Smooth muscle cell (in vitro differentiated cells): ENCODE results near the gene ANO7. TPM values are rescaled to one million over a fixed set of nuclear protein-coding genes. Genes with fewer than 3 reads are reported as not detected.
A peak's percentile ranks its signal among the peaks of the same experiment; 100 is the strongest.

Experiments
- DNase-seq: peaks from one replicate; lab custom pipeline; 2025; ENCODE audit not compliant: unreplicated experiment; lab: John Stamatoyannopoulos, UW
- H2AFZ ChIP-seq: fragments of 200-600 bp; sonication (generic); 2 replicates; pipeline ENCODE4 v1.6.0; 2016; ENCODE audit warnings: antibody characterized with exemption, low read depth, mild to moderate bottlenecking
- H3F3A ChIP-seq: fragments of 200-600 bp; sonication (generic); 2 replicates; pipeline ENCODE4 v1.6.0; 2017; ENCODE audit warnings: antibody characterized with exemption, low read depth
- H3K27ac ChIP-seq: fragments of 200-600 bp; sonication (generic); 2 replicates; pipeline ENCODE4 v1.5.1; 2016; ENCODE audit warnings: low read depth, mild to moderate bottlenecking
- H3K27me3 ChIP-seq: fragments of 200-600 bp; sonication (generic); 2 replicates; pipeline ENCODE4 v1.6.1; 2016; ENCODE audit warnings: low read depth, mild to moderate bottlenecking
- H3K36me3 ChIP-seq: fragments of 200-600 bp; sonication (generic); 2 replicates; pipeline ENCODE4 v1.5.1; 2016; ENCODE audit warnings: low read depth
- H3K4me1 ChIP-seq: fragments of 200-600 bp; sonication (generic); 2 replicates; pipeline ENCODE4 v1.5.1; 2016; ENCODE audit warnings: low read depth
- H3K4me2 ChIP-seq: fragments of 200-600 bp; sonication (generic); 2 replicates; pipeline ENCODE4 v1.6.0; 2016; ENCODE audit warnings: mild to moderate bottlenecking
- H3K4me3 ChIP-seq: fragments of 200-600 bp; sonication (generic); 2 replicates; pipeline ENCODE4 v1.5.1; 2016; ENCODE audit warnings: mild to moderate bottlenecking
- H3K79me2 ChIP-seq: fragments of 200-600 bp; sonication (generic); 2 replicates; pipeline ENCODE4 v1.6.0; 2016; ENCODE audit warnings: low read depth, mild to moderate bottlenecking
- H3K9ac ChIP-seq: fragments of 200-600 bp; sonication (generic); 2 replicates; pipeline ENCODE4 v1.6.0; 2016; ENCODE audit warnings: low read depth
- H3K9me3 ChIP-seq: fragments of 200-600 bp; sonication (generic); replicated peaks from 2 replicates; pipeline ENCODE4 v1.5.1; 2016; ENCODE audit warnings: low read depth
- H4K20me1 ChIP-seq: fragments of 200-600 bp; sonication (generic); 2 replicates; pipeline ENCODE4 v1.6.0; 2016; ENCODE audit warnings: low read depth
- CTCF ChIP-seq: fragments of 200-600 bp; sonication (generic); IDR thresholded peaks from 2 replicates; pipeline ENCODE4 v1.5.1; 2017; ENCODE audit warnings: borderline replicate concordance, mild to moderate bottlenecking, antibody characterized with exemption; ENCODE audit not compliant: insufficient read depth, poor library complexity, severe bottlenecking
- WGBS: methylation state at CpG from one replicate; pipeline ENCODE4 v1.1.7; 2016; ENCODE audit warnings: low lambda C conversion rate; 5-methylcytosine and 5-hydroxymethylcytosine counted together
- polyA plus RNA-seq: library from polyadenylated mRNA; unstranded; fragments of >200 nt; fragmentation: Nextera tagmentation; extraction: Ambion mirVana; gene quantifications from 2 replicates; pipeline ENCODE4 v1.2.1, GENCODE V29; 2016
- total RNA-seq: library from RNA; depleted of rRNA; stranded (reverse); fragments of >200 nt; gene quantifications from 2 replicates; pipeline ENCODE4 v1.2.3, GENCODE V29; 2014

The ANO7 gene
- total and polyA plus RNA-seq, 2 experiments from 2014 or later: 1.3 to 1.4 TPM

DNA sequence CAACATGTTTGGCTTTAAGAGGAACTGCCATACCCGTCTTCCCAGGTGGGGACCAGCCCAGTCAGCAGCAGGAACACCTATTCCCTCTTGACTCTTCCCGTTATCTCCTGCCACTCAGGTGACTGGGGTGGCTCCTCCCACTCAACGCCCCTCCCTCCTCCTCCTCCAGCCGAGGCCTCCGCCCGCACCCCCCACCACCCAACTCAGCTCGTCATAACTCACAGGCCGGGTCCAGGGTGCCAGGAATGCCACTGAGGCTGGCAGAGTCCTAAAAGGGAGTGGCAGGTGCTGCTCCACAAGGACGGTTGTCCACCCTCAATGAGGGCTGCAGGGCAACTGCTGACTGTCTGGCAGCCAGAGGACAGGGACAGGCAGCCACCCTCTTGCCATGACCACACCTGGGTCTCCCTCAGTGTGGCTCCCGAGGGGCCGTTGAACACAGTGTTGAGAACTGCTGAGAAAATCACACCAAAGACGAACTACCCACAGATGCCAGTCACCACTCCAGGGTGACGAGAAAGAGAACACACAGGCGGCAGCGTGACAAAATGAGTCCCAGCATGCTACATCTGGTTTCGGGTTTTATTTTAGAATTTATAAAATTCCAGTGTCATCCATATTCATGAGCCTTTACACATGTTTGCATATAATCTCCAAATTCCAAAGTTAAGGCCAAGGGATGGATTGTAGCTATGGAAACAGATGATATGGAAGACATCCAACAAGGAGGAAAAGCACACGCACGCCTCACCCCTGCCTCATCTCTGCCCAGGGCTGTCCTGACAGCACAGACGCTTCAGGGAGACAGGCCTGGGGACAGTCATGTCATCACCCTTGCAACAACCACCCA, 38.5 kb downstream of the ANO7 start:
- Histone ChIP-seq H2AFZ (no peak overlapping the region), H3K79me2 (no peaks in the 10 kb centered on the region), H3K27ac (peak overlapping the region; percentile 38), H3K4me1 (no peaks in the 10 kb centered on the region), H3K4me3 (no peak overlapping the region), H3K36me3 (no peaks in the 10 kb centered on the region), H3K27me3 (no peaks in the 10 kb centered on the region), H4K20me1 (peaks cover 98% of the 10 kb centered on the region), H3K9me3 (no peaks in the 10 kb centered on the region), H3K9ac (no peak overlapping the region), H3K4me2 (no peak overlapping the region), H3F3A (peaks cover 53% of the 10 kb centered on the region)
- TF ChIP-seq CTCF: no peak
- DNase-seq: no peak
- WGBS: 83% methylated on average over 19 of the region's 19 CpGs

- peak overlapping the region; percentile 38 for H3K27ac ChIP-seq
- 90% methylated on average over 8 of the region's 8 CpGs for WGBS
- TF ChIP-seq CTCF: no peak
- peaks cover 100% of the 10 kb centered on the region for H4K20me1 ChIP-seq
- H3K9ac ChIP-seq: no peak overlapping the region
- H3K36me3 ChIP-seq: no peaks in the 10 kb centered on the region
- H3K79me2 ChIP-seq: peaks cover 1% of the 10 kb centered on the region
- H3K4me3 ChIP-seq: no peak overlapping the region
- H3F3A ChIP-seq: peaks cover 57% of the 10 kb centered on the region
- no peak for DNase-seq
- H3K4me1 ChIP-seq: no peaks in the 10 kb centered on the region
- H3K4me2 ChIP-seq: no peak overlapping the region
- no peaks in the 10 kb centered on the region for H3K27me3 ChIP-seq
- no peaks in the 10 kb centered on the region for H3K9me3 ChIP-seq
- no peak overlapping the region for H2AFZ ChIP-seq
Measured at GRCh38 chr2:241227594-241227993, 39.1 kb downstream of the ANO7 start.

DNA sequence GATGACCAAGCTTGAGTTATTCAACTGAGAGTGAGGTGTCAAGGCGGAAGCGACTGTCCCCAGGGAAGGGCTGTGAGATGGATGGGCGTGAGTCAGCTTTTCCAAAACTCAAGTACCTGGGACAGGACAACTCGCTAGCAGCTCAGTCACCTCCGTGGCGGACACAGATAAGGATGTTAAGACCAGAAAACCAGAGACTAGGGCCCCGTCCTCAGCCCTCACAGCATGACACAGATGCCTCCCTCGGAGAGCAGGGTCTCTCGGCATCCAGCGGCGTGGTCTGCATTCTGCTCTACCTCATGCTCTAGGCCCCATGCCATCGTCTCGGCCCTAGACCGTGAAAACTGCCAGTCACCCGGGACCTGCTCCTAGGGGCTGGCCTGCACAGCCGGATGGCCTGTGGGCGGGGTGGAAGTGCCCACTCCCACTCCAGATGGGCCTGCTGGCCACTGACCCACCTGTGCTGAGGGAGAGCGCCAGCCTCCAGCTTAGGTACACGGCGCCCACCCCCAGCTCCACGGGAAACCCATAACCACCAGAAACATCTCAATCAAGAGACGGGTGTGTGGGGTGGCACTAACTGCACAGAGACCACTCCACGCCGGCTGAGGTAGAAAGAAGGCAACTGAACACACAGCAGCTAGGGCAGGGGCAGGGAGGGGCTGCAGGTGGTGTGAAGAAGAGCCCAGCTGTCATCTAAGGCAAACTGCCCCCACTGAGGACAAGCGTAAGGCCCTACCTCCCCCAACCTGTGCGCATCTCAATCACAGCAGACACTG, 39.8 kb downstream of the ANO7 start:
- Histone ChIP-seq H3K4me2 (no peak overlapping the region), H3K79me2 (peaks cover 3% of the 10 kb centered on the region), H3K9ac (no peak overlapping the region), H3K36me3 (no peaks in the 10 kb centered on the region), H3F3A (peaks cover 61% of the 10 kb centered on the region), H4K20me1 (peaks cover 100% of the 10 kb centered on the region), H3K27me3 (no peaks in the 10 kb centered on the region), H3K4me3 (no peak overlapping the region), H3K9me3 (no peaks in the 10 kb centered on the region), H3K27ac (peak overlapping the region; percentile 38), H2AFZ (no peak overlapping the region), H3K4me1 (no peaks in the 10 kb centered on the region)
- no peak for TF ChIP-seq CTCF
- WGBS: 95% methylated on average over 26 of the region's 26 CpGs
- DNase-seq: no peak
